ENCODE results near the gene LRRC4C.
A peak's percentile ranks its signal among the peaks of the same experiment; 100 is the strongest.

GRCh38 chr11:41498726-41499125, 39.3 kb upstream of the LRRC4C start:
- TF ChIP-seq, protein P1, sequence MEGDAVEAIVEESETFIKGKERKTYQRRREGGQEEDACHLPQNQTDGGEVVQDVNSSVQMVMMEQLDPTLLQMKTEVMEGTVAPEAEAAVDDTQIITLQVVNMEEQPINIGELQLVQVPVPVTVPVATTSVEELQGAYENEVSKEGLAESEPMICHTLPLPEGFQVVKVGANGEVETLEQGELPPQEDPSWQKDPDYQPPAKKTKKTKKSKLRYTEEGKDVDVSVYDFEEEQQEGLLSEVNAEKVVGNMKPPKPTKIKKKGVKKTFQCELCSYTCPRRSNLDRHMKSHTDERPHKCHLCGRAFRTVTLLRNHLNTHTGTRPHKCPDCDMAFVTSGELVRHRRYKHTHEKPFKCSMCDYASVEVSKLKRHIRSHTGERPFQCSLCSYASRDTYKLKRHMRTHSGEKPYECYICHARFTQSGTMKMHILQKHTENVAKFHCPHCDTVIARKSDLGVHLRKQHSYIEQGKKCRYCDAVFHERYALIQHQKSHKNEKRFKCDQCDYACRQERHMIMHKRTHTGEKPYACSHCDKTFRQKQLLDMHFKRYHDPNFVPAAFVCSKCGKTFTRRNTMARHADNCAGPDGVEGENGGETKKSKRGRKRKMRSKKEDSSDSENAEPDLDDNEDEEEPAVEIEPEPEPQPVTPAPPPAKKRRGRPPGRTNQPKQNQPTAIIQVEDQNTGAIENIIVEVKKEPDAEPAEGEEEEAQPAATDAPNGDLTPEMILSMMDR (IDR thresholded peaks at IDR 0.05; ENCODE audit: borderline replicate concordance, extremely low read depth, low read length, poor library complexity, severe bottlenecking): peak; percentile 7
- no peak for TF ChIP-seq EZH2 (IDR thresholded peaks at IDR 0.05; ENCODE audit: borderline replicate concordance, low read depth, low read length, severe bottlenecking)
